Prostate gland (tissue), 2 donors: ENCODE results near the gene MED15.
"Not testable (repeated sequence)": the region's sequence is repeated elsewhere in the genome, so short reads cannot be mapped to it uniquely, and the experiment has no call there.

Experiments used
- POLR2A ChIP-seq: fragments of 450-650 bp; IDR thresholded peaks from one replicate; pipeline ENCODE4 v1.6.1; 2016; ENCODE audit warnings: antibody characterized with exemption, mild to moderate bottlenecking
- TF ChIP-seq, protein P1 (sequence below), 4 experiments: fragments of 200-600 bp in 2 of 4; fragments of 450-650 bp in 2 of 4; sonication (generic) in 2 of 4; IDR thresholded peaks; 1 replicate in 3 of 4; 2 replicates in 1 of 4; pipeline ENCODE4 v1.5.1; 2016 to 2019; ENCODE audit warnings: antibody characterized with exemption in 4 of 4, mild to moderate bottlenecking in 2 of 4, moderate library complexity in 2 of 4

GRCh38 chr22:20483143-20483506 is 24.3 kb upstream of the MED15 start:
- TF ChIP-seq, protein P1, sequence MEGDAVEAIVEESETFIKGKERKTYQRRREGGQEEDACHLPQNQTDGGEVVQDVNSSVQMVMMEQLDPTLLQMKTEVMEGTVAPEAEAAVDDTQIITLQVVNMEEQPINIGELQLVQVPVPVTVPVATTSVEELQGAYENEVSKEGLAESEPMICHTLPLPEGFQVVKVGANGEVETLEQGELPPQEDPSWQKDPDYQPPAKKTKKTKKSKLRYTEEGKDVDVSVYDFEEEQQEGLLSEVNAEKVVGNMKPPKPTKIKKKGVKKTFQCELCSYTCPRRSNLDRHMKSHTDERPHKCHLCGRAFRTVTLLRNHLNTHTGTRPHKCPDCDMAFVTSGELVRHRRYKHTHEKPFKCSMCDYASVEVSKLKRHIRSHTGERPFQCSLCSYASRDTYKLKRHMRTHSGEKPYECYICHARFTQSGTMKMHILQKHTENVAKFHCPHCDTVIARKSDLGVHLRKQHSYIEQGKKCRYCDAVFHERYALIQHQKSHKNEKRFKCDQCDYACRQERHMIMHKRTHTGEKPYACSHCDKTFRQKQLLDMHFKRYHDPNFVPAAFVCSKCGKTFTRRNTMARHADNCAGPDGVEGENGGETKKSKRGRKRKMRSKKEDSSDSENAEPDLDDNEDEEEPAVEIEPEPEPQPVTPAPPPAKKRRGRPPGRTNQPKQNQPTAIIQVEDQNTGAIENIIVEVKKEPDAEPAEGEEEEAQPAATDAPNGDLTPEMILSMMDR (IDR thresholded peaks at IDR 0.05): not testable (repeated sequence)
- not testable (repeated sequence) for TF ChIP-seq POLR2A
